DOHH2 (cell line): Measurements from ENCODE around the gene TGFBR3.

Experiments
- CTCF ChIP-seq: fragments of 200-600 bp; sonication (generic); IDR thresholded peaks from one replicate; pipeline ENCODE4 v1.5.1; 2014; ENCODE audit warnings: antibody characterized with exemption, mild to moderate bottlenecking, low read depth, low read length; ENCODE audit not compliant: poor library complexity, severe bottlenecking
- EZH2phosphoT487 ChIP-seq: fragments of 200-600 bp; sonication (generic); IDR thresholded peaks from 2 replicates; pipeline ENCODE4 v1.6.1; 2017; ENCODE audit warnings: borderline replicate concordance, mild to moderate bottlenecking, antibody characterized with exemption, low read length, moderate library complexity, mixed read lengths

GRCh38 chr1:91715416-91716000, 170.4 kb downstream of the TGFBR3 start:
- TF ChIP-seq CTCF (no peak), EZH2phosphoT487 (no peak)
